ENCODE measurements around the gene CHGA.

CHGA gene

DNA sequence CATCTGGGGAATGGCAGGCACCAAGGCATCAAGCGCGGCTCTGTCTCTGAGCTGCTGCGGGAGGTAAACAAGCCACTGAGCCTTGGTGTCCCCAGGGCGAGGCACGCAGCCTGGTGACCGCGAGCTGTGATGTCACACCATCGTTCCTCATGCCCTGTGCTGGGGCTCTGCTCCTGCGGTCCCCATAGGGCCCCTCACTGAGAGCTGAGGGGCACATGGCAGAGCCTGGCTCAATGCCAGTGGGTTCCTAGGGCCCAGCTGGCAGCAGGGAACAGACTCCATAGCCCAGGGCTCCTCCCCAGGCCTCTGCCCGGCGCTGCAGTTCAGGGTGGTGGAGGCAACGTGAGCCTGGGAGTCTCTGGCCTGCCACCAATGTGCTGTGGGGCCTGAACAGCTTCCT, 22.6 kb downstream of the CHGA start:
- no peak for DNase-seq

DNA sequence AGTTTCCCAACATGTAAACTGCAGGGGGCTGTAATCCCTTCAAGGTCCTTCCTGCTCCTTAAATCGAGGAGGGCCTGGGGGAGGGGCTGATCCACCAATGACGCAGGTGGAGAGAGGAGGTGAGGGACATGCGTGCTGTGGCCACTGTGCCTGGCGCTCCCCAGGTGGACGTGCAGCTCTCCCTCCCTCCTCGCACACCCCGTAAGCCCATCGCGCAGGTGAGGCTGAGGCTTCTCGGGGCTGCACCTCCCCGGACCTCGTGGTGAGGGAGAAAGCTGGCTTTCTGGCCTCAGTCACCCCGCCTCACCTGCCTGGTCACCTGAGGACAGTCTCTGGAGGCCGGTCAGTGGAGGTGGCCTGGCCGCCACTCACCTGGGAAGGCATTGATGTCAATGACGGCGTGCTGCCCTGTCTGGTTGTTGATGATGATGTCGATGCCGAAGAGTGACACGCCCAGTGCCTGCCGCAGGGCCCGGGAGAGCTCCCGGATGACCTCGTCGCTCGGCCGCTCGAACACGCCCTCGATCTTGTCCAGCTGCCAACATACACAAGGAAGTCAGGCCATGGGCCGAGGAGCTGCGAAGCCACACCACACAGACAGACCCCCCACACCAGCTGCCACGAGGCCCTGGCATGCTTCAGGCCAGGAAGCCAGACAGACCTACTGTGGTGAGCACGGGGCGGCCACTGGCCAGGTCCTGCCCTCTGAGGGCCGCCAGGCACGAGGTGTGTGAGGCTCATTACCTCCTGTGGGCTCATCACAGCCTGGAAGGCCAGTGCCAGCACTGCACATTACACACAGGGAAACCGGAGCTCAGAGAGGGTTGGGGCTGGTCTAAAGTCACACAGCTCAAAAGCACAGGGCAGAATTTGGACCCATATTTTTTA, 23.3 kb downstream of the CHGA start:
- DNase-seq, result no peak

DNA sequence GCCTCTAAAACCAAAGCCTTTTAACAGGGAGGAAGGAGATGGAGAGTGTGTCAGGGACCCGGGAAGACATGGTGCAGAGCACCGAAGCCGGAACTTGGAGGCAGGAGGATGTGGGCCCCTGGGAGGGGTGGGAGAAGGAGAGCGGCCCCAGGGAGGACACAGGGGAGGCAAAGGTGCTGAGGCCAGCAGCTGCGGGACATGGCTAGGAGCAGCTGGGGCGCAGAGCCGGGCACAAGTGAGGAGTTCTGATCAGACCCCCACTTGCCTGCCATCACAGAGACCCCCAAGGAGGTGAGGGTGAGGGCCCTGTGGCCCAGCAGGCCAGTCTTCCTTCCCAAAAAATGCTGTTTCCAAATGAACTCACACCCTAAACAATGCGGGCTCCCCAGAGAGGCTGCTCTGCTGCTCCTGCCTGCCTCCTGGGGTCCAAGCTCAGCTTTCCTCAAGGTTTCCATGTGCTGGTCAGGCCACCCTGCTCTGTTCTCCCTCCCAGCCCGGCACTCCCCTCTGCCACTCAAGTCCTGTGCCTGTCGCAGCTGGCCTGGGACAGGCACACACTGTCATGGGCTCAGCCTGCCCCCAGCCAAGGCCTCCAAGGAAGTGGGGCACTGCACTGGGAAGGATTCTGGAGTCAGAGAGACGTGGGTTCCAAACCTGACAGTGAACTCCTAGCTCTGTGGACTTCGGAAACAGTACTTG, 24.0 kb downstream of the CHGA start:
- no peak for DNase-seq

DNA sequence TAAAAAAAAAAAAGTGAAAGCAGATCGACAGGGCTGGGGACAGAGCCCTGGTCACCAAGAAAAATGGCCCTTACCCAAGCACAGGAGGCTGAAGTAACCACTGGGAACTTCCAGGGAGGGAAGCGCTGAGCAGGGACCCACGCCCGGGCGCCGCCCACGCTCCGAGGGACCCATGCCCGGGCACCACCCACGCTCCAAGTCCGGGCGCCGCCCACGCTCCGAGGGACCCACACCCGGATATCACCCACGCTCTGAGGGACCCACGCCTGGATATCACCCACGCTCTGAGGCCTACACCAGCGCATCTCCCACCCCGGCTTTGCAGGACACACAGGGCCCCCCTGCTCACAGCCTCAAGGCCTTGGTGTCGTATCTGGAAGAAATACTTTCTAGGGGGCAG, 25.7 kb downstream of the CHGA start:
- no peak for DNase-seq

DNA sequence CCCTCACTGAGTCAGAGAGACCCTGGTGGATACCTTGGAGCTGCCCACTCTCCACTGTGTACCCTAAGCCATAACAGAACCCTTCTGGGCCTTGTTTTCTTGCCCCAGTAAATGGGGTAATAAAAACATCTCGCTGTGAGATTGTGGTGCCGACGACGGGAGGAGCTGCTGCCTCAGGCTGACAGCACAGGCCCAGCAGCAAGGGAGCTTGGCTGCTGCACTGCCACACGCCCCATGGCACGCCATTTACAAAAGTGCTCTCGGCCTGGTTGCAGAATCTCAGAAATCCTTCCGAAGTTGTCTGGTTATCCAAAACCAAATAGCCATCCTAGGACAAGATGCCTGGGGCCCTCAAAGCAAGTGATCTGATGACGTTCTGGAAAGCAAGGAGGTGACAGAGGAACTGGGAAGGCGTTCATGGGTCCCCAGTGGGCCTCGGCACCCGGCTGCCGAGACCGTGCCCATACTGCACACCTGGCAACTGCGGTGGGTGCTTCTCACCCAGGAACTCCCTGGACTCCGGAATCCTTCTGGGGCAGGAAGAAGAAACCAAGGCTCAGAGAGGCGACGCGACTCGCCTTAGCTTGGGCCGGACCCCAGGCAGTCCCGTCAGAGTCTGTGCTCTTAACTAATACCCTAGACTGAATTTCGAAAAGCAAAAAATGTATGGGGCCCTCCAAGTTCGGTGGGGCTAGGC, 26.7 kb downstream of the CHGA start:
- DNase-seq, result no peak

DNA sequence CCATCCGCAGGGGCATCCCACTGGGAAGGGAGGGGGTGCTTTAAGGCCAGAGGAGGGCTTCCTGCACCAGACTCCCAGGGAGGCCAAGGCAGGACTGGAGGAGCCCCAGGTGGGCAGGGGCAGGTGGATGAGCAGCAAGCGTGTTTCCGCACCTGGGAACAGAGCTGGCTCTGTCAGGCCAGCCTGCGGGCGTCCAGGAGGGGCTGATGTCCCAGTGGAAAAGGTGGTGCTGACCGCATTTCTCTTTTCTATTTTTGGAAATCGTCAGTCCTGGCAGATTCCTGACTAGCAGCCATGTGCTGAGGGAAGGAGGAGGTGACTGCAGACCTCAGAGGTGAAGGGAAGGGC, 27.2 kb downstream of the CHGA start:
- no peak for DNase-seq

DNA sequence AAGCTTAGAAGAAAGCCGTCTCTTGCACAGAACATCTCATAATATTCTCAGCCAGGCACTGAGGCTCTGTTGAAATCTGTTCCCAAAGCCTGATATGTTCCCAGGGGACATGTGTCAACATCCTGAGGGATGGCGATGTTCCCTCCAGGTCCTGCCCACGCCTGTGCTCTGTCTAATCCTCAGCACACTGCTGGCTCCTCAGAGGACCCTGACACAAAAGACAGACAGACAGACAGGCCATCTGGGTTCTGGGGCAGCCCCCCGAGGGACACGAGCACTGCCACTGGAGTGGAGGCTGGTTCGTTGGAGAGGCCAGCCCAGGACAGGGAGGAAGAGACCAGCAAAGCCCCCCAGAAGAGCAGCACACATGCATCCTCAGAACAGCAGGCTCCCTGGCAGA, 27.8 kb downstream of the CHGA start:
- DNase-seq, result no peak

DNA sequence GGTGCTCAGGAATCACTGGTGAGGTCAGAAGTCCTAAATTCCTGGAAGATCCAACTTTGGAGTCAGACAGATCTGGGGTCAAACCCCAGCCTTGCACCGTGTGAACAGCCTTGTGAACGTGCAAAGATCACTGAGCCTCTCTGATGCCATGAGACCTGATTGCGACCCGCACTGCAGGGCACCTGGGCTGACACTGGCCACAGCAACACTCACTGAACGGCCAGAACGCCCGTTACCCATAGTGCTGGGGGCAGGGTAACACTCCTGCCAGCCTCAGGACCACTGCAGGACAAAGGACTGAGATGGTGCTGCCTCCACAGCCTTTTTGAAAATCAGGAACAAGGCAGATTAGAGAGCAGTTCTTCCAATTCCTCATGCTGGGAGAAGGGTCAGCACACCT, 28.3 kb downstream of the CHGA start:
- DNase-seq, result no peak

DNA sequence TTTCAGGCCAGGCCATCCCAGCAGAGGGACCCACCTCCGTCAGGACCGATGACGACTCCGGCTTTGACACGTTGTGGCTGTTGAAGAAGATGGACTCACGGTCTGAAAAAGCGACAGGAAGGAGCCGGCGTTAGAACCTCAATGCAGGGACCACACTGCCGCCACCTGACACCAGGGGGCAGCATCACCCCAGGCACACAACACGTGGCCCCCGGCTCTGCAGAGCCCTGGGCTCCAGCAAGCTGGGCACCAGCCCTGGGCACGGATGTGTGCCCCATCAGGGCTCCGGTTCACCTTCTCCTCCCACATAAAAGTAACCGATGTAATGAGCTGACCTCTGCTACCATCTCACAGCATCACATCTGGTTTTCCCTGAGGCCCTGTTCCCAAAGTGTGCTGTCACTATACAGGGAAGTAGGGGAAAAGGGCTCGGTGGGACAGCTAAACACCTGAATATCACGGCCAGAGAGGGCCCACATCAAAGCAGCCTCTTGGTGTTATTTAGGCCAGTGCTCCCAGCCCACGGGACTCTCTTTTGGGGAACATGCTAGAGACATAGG, 29.0 kb downstream of the CHGA start:
- peak; percentile 81 for DNase-seq

DNA sequence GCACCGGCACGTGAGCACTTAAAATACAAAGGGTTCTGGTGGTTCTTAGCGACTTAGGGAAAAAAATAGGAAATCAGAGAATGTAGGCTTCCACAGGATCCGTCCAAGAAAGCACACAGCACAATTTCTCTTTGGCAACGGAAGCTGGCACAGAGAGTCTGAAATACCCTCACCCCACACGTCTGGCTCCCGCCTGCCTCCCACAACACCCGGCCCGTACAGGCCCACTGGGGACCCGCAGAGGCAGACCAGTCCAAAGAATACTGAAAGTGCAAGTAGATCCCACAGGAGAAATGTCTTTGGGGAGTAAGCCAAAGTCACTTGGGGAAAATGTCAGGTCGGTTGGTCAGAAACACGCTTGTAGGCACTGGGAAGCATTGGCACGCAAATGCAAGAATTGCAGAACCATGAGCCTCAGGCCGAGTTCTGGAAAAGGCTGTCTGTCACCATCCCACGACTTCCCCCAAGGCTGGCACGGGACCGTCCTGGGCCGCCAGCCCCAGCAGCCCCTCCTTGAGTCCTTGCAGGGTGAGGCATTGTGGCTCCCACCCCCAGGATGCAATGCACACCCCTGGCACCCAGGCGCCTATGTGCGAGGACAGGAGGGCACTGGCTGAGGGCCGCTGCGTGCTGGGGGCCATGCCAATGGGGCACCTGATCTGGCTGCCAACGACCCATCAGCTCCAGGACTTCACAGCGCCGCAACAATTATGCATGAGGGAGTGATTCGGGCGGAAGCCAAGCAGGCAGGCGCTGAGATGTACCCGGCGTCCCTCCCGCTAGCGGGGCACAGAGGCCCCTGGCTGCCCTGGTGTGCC, 29.7 kb downstream of the CHGA start:
- DNase-seq, result no peak

DNA sequence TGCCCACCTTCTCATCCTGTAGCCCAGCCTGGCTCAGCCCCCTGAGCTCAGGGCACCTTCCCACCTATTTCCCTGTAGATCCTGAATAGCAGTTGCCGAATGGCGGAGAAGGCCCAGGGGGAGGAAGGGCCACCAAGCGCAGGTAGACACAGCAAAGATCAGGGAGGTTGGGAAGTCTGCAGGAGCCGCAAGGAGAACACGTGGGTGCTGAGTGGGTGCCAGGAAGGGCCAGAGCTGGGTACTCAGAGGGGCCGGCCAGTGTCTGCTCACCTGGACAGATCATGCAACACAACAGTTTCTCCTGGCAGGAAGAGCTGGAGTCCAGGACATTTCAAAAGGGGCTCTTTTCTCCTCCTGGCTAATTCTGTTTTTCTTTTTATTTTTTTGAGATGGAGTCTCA, 30.6 kb downstream of the CHGA start:
- DNase-seq, result no peak

DNA sequence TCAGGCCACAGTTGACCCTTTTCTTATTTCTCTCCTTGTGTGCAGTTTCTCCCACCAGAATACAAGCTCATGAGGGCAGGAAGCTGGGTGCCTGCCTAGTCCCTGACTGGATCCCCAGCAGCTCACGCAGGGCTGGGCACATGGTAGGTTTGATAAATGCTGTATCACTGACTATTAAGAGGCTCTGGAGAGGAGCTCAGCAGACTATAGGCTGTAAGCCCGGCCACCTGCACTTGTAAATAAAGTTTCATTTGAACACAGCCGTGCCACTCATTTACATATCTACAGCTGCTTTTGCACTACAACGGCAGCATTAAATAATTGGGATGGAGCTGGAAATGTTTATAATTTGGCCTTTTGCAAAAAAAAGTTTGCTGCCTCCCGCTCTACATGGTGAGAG, 32.0 kb downstream of the CHGA start:
- no peak for DNase-seq

DNA sequence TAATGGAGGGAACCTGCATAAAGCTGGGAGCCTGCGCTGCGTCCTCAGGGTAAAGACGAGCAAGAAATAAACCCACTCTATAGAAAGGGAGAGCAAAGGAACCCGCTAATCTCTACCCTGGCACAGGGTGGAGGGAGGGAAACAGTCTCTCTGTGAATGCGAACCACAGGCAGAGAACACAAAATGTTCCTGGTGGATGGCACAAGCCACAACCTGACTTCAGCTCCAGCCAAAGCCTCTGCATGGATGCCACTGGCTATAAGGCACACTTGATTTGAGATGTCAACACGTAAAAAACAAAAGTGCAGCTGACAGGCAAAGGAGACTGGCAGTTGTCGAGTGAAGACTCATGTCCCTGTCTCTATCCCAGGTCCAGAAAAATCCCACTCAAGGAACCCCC, 32.4 kb downstream of the CHGA start:
- no peak for DNase-seq

DNA sequence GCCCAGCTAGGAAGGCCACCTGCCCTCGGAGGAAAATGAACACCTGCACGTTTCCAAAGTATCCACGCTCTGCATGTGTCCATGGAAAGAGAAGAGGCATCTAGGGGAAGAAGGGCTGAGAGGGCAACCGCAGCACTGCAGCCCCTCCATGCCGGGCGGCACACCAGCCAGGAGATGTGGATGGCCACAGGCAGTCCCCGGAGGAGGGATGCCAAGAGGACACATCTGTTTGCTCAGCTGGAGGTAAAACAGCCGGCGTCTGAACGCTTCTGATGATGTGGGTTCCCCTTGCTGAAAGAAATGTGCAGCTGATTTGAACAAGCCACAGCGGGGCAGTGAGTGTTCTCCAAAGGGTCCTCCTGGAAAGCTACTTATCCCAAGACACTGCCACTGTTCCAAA, 34.0 kb downstream of the CHGA start:
- no peak for DNase-seq

DNA sequence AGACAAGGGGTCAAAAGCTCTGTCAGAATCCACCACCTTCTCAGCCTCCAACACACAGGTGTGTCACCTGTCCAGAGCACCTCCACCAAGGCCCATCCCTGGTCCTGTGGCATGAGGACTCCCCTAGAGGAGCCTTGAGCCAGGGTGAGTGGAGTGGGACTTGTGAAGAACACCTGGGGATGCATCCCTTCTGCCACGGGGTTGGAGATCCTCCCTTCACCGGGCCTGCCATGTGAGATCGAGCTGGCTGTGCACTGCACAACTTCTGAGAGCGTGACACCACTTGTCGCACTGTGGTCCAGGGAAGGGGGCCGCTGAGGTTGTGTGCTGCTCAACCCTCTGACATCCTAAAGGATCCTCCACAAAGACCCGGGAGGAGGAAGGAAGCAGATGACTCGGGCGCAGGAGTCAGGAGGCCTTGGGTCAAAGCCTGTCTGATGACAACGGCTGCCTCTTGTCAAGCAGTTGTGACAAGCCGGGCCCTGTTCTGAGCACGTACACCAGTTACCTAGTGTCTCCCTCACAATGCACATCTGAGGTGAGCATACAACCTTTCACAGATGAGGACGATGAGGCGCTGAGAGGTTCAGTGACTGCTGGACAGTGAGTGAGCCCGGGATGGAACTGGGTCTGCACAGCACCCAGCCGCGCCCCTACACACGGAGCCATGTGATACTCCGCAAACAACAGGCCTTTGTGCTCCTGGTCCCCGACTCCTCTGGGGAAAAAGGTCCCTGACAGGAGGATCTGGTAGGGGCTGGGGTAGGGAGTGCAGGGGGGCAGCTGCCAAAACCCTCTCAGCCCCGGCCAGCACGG, 35.6 kb downstream of the CHGA start:
- DNase-seq, result no peak

DNA sequence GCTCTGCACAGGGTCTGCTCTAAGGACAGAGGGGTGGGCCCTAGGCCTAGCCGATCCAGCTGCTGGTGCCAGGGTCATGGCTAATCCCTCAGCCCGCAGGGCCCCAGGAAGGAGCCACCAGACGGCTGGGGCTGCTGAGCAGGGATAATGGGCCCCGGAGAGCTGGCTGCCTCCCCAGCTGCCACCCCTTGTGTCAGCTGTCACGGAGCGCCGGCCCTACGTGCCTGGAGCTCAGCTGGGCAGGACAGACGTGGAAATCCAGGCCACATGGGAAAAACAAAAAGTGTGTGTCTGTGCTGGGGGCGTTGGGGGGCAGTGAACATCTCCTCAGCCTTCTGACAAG, 36.2 kb downstream of the CHGA start:
- no peak for DNase-seq

DNA sequence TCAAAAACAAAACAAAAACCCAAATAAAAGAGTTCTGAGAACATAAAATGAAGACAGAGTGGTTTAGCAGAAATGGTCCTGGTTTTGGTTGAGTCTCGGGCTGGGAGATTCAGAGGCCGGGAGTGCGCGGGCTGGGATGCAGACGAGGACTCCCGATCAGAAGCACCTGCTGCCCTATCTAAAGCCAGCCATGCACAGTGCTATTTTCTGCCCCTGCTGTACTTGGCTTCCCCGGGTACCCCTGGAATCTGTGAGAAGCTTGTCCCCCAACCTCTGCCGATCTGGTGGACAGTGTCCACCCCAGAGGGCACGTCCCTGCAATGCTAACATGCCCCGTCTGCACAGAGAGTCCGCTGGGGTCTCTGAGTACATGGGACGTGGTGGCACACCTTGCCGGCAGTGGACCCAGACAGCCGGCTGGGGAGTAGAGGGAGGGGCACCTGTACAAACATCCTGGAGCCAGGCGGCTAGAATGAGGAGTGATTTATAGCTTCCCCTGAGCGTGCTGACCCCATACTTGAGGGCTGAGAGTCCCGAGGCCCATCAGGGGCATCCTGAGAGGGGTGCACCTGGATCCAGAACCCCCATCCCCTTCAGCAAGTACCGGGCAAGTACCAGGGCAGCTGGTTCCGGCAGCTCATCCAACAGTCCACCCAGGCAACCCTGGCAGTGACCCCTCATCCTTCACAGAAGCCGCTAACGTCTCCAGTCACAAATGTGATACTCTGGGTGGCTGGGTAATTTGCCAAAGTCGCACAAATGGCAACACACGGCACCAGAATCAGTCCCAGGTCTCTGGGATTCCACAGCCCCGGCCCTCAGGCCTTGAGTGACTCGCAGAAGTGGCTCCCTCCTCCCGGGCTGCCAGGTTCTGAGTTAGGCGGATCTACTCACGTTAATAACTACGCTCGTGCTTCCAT, 37.1 kb downstream of the CHGA start:
- DNase-seq, result no peak

DNA sequence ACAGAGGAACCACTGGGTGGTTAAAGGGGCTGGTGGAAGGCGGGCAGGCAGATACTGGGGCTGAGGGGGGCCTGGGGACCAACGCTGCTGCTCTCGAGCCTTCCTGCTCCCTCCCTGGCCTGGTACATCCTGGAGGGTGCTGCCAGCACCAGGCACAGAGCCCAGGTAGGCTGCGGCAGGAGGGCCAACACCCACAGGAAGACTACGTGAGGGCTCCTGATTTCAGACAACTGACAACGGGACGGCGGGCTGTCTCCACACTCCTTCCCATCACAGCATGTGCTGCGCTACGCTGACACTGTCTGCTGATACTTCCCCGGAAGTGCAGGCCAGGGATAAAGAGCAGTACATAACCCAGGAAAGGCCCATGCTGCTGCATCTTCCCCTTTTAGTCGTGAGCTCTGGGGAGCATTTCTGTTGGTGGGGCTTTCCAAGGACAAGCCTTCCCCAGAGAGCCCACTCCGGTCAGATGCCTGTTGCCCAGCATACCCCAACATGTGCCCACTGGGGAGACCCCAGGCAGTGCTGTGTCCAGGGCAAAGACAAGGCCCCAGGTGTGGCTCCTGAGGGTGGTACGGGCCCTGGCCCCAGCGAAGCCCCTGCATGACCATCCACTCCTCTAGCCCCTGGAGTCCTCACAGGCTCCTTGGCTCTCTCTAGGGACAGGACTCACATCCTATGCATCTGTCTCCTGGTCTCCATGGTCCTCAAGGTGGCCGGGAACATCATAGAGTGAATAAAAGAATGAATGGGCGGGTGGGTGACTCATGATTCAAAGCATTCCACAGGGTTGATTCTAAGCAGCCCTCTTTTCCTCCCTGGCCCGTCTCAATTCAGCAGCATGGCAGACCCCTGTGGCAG, 38.0 kb downstream of the CHGA start:
- DNase-seq, result no peak

DNA sequence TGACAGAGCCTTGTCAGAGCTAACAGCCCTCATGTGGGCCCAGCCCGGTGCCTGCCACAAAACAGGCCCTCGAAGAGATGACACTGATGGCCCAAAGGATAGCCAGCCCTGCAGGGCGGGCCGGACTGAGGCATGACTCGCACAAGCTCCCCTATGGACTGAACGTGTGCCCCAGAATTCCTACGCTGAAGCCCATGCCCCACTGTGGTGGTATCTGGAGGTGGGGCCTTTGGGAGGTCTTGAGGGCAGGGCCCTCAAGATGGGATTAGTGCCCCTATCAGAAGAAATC, 38.6 kb downstream of the CHGA start:
- DNase-seq, result no peak

All from activated naive CD4-positive, alpha-beta T cell treated with anti-CD3 and anti-CD28 coated beads, Interleukin-2, amount 50 U/mL, for 16 hours (primary cell).